ENCODE results near the gene TIFAB.

Gene TIFAB

GRCh38 chr5:135398855-135399793 lies 53.0 kb downstream of the TIFAB start, which contains the start of gene MACROH2A1:
TSS of gene MACROH2A1 (minus strand) at chr5:135399231. CDS start at chr5:135389093, 10,138 bp downstream.
- H3K27ac ChIP-seq, result peak within 1 kb of the TSS; percentile 83

GRCh38 chr5:135398160-135398854 lies 53.8 kb downstream of the TIFAB start:
- TF ChIP-seq CTCF (IDR thresholded peaks at IDR 0.05), result no peak
- TF ChIP-seq ZFX (IDR thresholded peaks at IDR 0.05; ENCODE audit: borderline replicate concordance), result 0 out of 2 replicates have a peak, but pooled peaks have one; percentile 36
- peak overlapping the region; percentile 83 for H3K27ac ChIP-seq

More at GRCh38 chr5:135398855-135399793, 53.0 kb downstream of the TIFAB start, which contains the start of gene MACROH2A1:
- TF ChIP-seq CTCF (IDR thresholded peaks at IDR 0.05) (no peak), ZFX (IDR thresholded peaks at IDR 0.05; ENCODE audit: borderline replicate concordance) (no peak)

Data from 22Rv1 (cell line).